Measurements from ENCODE around the gene SRBD1.

The SRBD1 gene

GRCh38 chr2:45401431-45401922 lies 209.6 kb downstream of the SRBD1 start:
- H3K27me3 ChIP-seq (ENCODE audit: insufficient read depth, low read length, poor library complexity): no peaks in the 10 kb centered on the region
- ATAC-seq (ENCODE audit: insufficient read depth, low read depth): no peak
- H2AFZ ChIP-seq (ENCODE audit: low read depth, low read length): no peak overlapping the region
- no peak overlapping the region for H3K9ac ChIP-seq (ENCODE audit: low read depth, low read length)
- no peak overlapping the region for H3K27ac ChIP-seq (ENCODE audit: low read length)
- H3K79me2 ChIP-seq (ENCODE audit: insufficient read depth, low read length): no peaks in the 10 kb centered on the region
- H3K36me3 ChIP-seq (ENCODE audit: insufficient read depth, low read length): peaks cover 10% of the 10 kb centered on the region
- H3K4me2 ChIP-seq (ENCODE audit: insufficient read depth, low read length): no peak overlapping the region
- TF ChIP-seq CTCF (IDR thresholded peaks at IDR 0.05; ENCODE audit: borderline replicate concordance, extremely low read depth, low read length, poor library complexity, severe bottlenecking): no peak
- TF ChIP-seq EZH2 (IDR thresholded peaks at IDR 0.05; ENCODE audit: borderline replicate concordance, low read depth, low read length, severe bottlenecking): no peak
- H3K9me3 ChIP-seq (ENCODE audit: insufficient read depth, low read length, severe bottlenecking): no peaks in the 10 kb centered on the region
- DNase-seq: no peak
- H4K20me1 ChIP-seq (ENCODE audit: insufficient read depth, low read length): no peaks in the 10 kb centered on the region
- H3K4me3 ChIP-seq (ENCODE audit: low read depth in 1 of 2, low read length in 2 of 2): no peak overlapping the region
- H3K4me1 ChIP-seq (ENCODE audit: insufficient read depth, low read length): no peaks in the 10 kb centered on the region

GRCh38 chr2:45399040-45399784 lies 211.9 kb downstream of the SRBD1 start:
- Histone ChIP-seq H3K9me3 (ENCODE audit: insufficient read depth, low read length, severe bottlenecking) (no peaks in the 10 kb centered on the region), H3K27me3 (ENCODE audit: insufficient read depth, low read length, poor library complexity) (no peaks in the 10 kb centered on the region), H3K36me3 (ENCODE audit: insufficient read depth, low read length) (peaks cover 10% of the 10 kb centered on the region), H3K4me2 (ENCODE audit: insufficient read depth, low read length) (no peak overlapping the region), H3K27ac (ENCODE audit: low read length) (no peak overlapping the region), H3K4me1 (ENCODE audit: insufficient read depth, low read length) (no peaks in the 10 kb centered on the region), H3K9ac (ENCODE audit: low read depth, low read length) (no peak overlapping the region), H4K20me1 (ENCODE audit: insufficient read depth, low read length) (no peaks in the 10 kb centered on the region), H3K4me3 (ENCODE audit: low read depth in 1 of 2, low read length in 2 of 2) (no peak overlapping the region), H2AFZ (ENCODE audit: low read depth, low read length) (no peak overlapping the region), H3K79me2 (ENCODE audit: insufficient read depth, low read length) (no peaks in the 10 kb centered on the region)
- DNase-seq (no peak), ATAC-seq (ENCODE audit: insufficient read depth, low read depth) (no peak)
- TF ChIP-seq EZH2 (IDR thresholded peaks at IDR 0.05; ENCODE audit: borderline replicate concordance, low read depth, low read length, severe bottlenecking) (no peak), CTCF (IDR thresholded peaks at IDR 0.05; ENCODE audit: borderline replicate concordance, extremely low read depth, low read length, poor library complexity, severe bottlenecking) (no peak)

GRCh38 chr2:45397292-45397691 lies 213.8 kb downstream of the SRBD1 start:
- Histone ChIP-seq H3K27me3 (ENCODE audit: insufficient read depth, low read length, poor library complexity) (no peaks in the 10 kb centered on the region), H3K9me3 (ENCODE audit: insufficient read depth, low read length, severe bottlenecking) (no peaks in the 10 kb centered on the region), H3K36me3 (ENCODE audit: insufficient read depth, low read length) (peaks cover 16% of the 10 kb centered on the region), H4K20me1 (ENCODE audit: insufficient read depth, low read length) (no peaks in the 10 kb centered on the region), H3K4me3 (ENCODE audit: low read depth in 1 of 2, low read length in 2 of 2) (no peak overlapping the region), H3K27ac (ENCODE audit: low read length) (no peak overlapping the region), H3K79me2 (ENCODE audit: insufficient read depth, low read length) (no peaks in the 10 kb centered on the region), H3K4me2 (ENCODE audit: insufficient read depth, low read length) (no peak overlapping the region), H3K9ac (ENCODE audit: low read depth, low read length) (no peak overlapping the region), H2AFZ (ENCODE audit: low read depth, low read length) (no peak overlapping the region), H3K4me1 (ENCODE audit: insufficient read depth, low read length) (no peaks in the 10 kb centered on the region)
- DNase-seq: no peak
- no peak for TF ChIP-seq EZH2 (IDR thresholded peaks at IDR 0.05; ENCODE audit: borderline replicate concordance, low read depth, low read length, severe bottlenecking)
- TF ChIP-seq CTCF (IDR thresholded peaks at IDR 0.05; ENCODE audit: borderline replicate concordance, extremely low read depth, low read length, poor library complexity, severe bottlenecking): no peak
- ATAC-seq (ENCODE audit: insufficient read depth, low read depth): no peak
